HG02981 (cell line): ENCODE measurements around the gene RTBDN.

Experiments
- ATAC-seq: cut with Tn5 transposase; IDR thresholded peaks from one replicate; pipeline ENCODE4 v1.9.1; 2021; ENCODE audit warnings: mild to moderate bottlenecking, moderate library complexity; ENCODE audit not compliant: unreplicated experiment

The RTBDN gene

GRCh38 chr19:12793290-12794195 is 40.8 kb downstream of the RTBDN start:
- ATAC-seq: no peak

- no peak for ATAC-seq
These were observed 41.5 kb downstream of the RTBDN start for GRCh38 chr19:12792853-12793289.

- ATAC-seq: no peak
These were observed 42.1 kb downstream of the RTBDN start for GRCh38 chr19:12792051-12792852.

GRCh38 chr19:12791345-12792050 is 42.9 kb downstream of the RTBDN start, which contains the start of gene JUNB:
JUNB (plus strand) TSS chr19:12791486; CDS start chr19:12791772, 286 bp downstream.
- peak; percentile 29 for ATAC-seq

GRCh38 chr19:12790628-12791344 is 43.6 kb downstream of the RTBDN start:
- no peak for ATAC-seq

- peak; percentile 40 for ATAC-seq
These were observed 44.3 kb downstream of the RTBDN start for GRCh38 chr19:12789904-12790619.

- ATAC-seq: no peak
These were observed 45.1 kb downstream of the RTBDN start for GRCh38 chr19:12789098-12789903.

- no peak for ATAC-seq
These were observed 45.7 kb downstream of the RTBDN start for GRCh38 chr19:12788682-12789097.

- no peak for ATAC-seq
These were observed 46.2 kb downstream of the RTBDN start for GRCh38 chr19:12788042-12788681.

GRCh38 chr19:12787458-12787857 is 46.9 kb downstream of the RTBDN start:
- ATAC-seq: no peak

- no peak for ATAC-seq
These were observed 47.4 kb downstream of the RTBDN start for GRCh38 chr19:12786952-12787351.

- ATAC-seq: no peak
These were observed 48.1 kb downstream of the RTBDN start for GRCh38 chr19:12786141-12786870.

- no peak for ATAC-seq
These were observed 48.8 kb downstream of the RTBDN start for GRCh38 chr19:12785431-12786031.

- no peak for ATAC-seq
These were observed 49.4 kb downstream of the RTBDN start for GRCh38 chr19:12784871-12785430.

- ATAC-seq: no peak
These were observed 49.9 kb downstream of the RTBDN start for GRCh38 chr19:12784394-12784870.

- no peak for ATAC-seq
These were observed 50.5 kb downstream of the RTBDN start for GRCh38 chr19:12783849-12784393.
